ENCODE data around the gene PRX. TPM values are rescaled to one million over a fixed set of nuclear protein-coding genes. Genes with fewer than 3 reads are reported as not detected.
"Not testable (repeated sequence)": the region's sequence is repeated elsewhere in the genome, so short reads cannot be mapped to it uniquely, and the experiment has no call there.

PRX gene
- total RNA-seq, 6 experiments from 2014 or later, result 0.37 to 0.99 (median 0.60) TPM

- Histone ChIP-seq H3K36me3 (no peaks in the 10 kb centered on the region), H3K4me3 (no peak overlapping the region), H3K9me3 (no peaks in the 10 kb centered on the region), H3K4me1 (peaks cover 0 to 16% (median 0%) of the 10 kb centered on the region in 4 donors), H3K27me3 (no peaks in the 10 kb centered on the region), H3K27ac (no peak overlapping the region)
- DNase-seq (no peak), ATAC-seq (no peak)
- no peak for TF ChIP-seq CTCF (IDR thresholded peaks at IDR 0.05)
- TF ChIP-seq POLR2A (IDR thresholded peaks at IDR 0.05), result no peak
- intact Hi-C loops (cut with DNase I), result no loop called here
- 79% methylated on average over 2 of the region's 3 CpGs for WGBS (ENCODE audit: insufficient coverage, low coverage, low lambda C conversion rate, missing lambda C conversion rate)
Observed at GRCh38 chr19:40431698-40432097, 18.5 kb upstream of the PRX start.

GRCh38 chr19:40430242-40430641, 17.1 kb upstream of the PRX start:
- H3K27me3 ChIP-seq; ATAC-seq; DNase-seq; H3K36me3 ChIP-seq; H3K9me3 ChIP-seq; H3K4me3 ChIP-seq; H3K27ac ChIP-seq; intact Hi-C loops (cut with DNase I): not testable (repeated sequence)
- WGBS (ENCODE audit: insufficient coverage, low coverage, low lambda C conversion rate, missing lambda C conversion rate), result 97% methylated on average over 3 of the region's 10 CpGs
- H3K4me1 ChIP-seq, result peaks cover 0 to 20% (median 0%) of the 10 kb centered on the region in 4 donors

DNA sequence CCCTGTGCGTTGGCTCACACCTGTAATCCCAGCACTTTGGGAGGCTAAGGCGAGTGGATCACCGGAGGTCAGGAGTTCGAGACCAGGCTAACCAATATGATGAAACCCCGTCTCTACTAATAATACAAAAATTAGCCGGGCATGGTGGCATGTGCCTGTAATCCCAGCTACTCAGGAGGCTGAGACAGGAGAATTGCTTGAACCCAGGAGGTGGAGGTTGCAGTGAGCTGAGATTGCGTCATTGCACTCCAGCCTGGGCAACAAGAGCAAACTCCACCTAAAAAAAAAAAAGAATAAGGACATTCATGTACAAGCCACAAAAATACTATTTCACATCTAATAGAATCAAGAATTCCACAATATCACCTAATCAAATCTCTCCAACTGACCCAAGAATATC, 15.0 kb upstream of the PRX start:
- H3K27me3 ChIP-seq; ATAC-seq; H3K4me3 ChIP-seq; H3K27ac ChIP-seq; DNase-seq; H3K36me3 ChIP-seq; intact Hi-C loops (cut with DNase I); H3K9me3 ChIP-seq: not testable (repeated sequence)
- 84% methylated on average over 2 of the region's 7 CpGs for WGBS (ENCODE audit: insufficient coverage, low coverage, low lambda C conversion rate, missing lambda C conversion rate)
- H3K4me1 ChIP-seq, result peaks cover 0 to 22% (median 0%) of the 10 kb centered on the region in 4 donors

- Histone ChIP-seq H3K4me1 (peaks cover 0 to 22% (median 0%) of the 10 kb centered on the region in 4 donors), H3K27ac (peak within 1 kb of the TSS; percentile 92 to 97 (median 97)), H3K36me3 (peaks cover 0 to 12% (median 4%) of the 10 kb centered on the region in 4 donors), H3K27me3 (no peaks in the 10 kb centered on the region), H3K9me3 (no peaks in the 10 kb centered on the region), H3K4me3 (peak within 1 kb of the TSS; percentile 89 to 95 (median 92))
- ATAC-seq (peak; percentile 86 to 92 (median 90)), DNase-seq (peak; percentile 100)
- 0% methylated on average over 25 of the region's 75 CpGs for whole genome bisulfite sequencing (ENCODE audit: insufficient coverage, low coverage, low lambda C conversion rate, missing lambda C conversion rate)
- TF ChIP-seq POLR2A (IDR thresholded peaks at IDR 0.05), result peak; percentile 100
- peak; percentile 75 to 85 (median 81) for TF ChIP-seq CTCF (IDR thresholded peaks at IDR 0.05)
- intact Hi-C loops (cut with DNase I), result no loop called here
Observed at GRCh38 chr19:40425450-40426287, 12.5 kb upstream of the PRX start, which contains the start of gene SERTAD1. SERTAD1 (minus strand) TSS chr19:40425992; CDS start chr19:40423546, 2,446 bp downstream.

DNA sequence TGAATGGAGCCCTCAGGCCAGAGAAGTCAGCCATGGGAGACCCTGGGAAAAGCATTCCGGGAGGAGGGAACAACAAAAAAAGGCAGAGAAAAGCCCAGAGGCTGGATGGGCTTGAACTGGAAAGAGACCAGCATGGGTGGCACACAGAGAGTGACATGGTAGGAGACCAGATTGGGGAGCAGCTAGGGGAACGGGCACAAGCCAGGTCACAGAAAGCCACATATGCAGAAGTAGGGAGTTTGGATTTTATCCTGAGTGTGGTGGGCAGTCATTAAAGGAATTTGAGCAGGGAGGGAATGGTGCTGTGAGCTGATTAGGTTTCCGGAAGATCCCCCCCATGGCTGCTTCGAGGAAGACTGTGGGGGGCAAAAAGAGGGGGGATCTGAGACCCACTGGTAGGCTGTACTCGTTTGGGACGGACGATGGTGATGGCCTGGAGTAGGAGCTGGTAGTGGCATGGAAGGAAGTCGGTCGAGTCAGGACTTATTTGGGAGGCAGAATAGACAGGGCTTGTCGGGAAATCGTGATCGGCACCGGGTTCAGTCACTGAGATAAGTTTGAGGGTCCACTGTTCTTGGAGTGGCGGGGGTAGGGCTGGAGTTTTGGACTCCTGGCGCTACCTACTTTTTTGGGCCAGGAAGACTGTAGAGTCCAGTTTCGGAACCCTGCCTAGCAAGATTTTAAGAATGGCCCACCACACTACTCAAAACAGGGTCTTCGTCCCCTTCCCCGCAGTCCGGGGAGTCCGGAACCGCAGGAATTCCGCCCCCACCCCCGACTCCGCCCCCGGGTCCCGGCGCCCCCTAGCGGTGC, 11.7 kb upstream of the PRX start:
- ATAC-seq, result peak; percentile 5 to 37 (median 19)
- DNase-seq, result peak in 1 of 3 donors; percentile 77
- intact Hi-C loops (cut with DNase I), result no loop called here
- Histone ChIP-seq H3K4me1 (peaks cover 0 to 22% (median 0%) of the 10 kb centered on the region in 4 donors), H3K9me3 (no peaks in the 10 kb centered on the region), H3K4me3 (peak overlapping the region; percentile 89 to 95 (median 92)), H3K36me3 (peaks cover 0 to 12% (median 4%) of the 10 kb centered on the region in 4 donors), H3K27ac (peak overlapping the region; percentile 92 to 97 (median 97)), H3K27me3 (no peaks in the 10 kb centered on the region)
- TF ChIP-seq POLR2A (IDR thresholded peaks at IDR 0.05) (no peak), CTCF (IDR thresholded peaks at IDR 0.05) (no peak)
- 3% methylated on average over 13 of the region's 28 CpGs for WGBS (ENCODE audit: insufficient coverage, low coverage, low lambda C conversion rate, missing lambda C conversion rate)
